ENCODE measurements around the gene PPP1CA. TPM values are rescaled to one million over a fixed set of nuclear protein-coding genes. Genes with fewer than 3 reads are reported as not detected.

PPP1CA gene
- total and polyA plus RNA-seq, 5 donors = 73.1 to 93.4 (median 79.4) TPM

DNA sequence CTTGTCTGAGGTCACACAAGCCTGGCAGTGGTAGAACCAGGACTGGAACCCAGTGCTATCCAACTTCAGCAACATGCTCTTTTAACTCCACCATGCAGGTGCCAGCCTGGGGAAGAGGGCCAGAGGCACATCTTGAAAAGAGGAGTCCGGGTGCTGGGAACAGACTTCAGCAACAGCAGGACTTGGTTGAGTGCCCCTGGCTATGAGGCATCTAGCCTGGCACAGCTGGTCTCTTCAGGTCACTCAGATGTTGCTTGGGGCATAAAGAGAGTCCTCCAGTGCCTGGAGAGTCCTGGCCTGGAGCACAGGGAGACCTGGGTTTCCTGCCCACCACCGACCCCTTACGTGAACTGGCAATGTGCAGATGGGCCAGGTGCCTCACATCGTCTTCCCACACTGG is 23.1 kb downstream of the PPP1CA start:
- H3K27ac ChIP-seq (ENCODE audit: low read length) = no peak overlapping the region
- ATAC-seq = no peak
- H3K4me1 ChIP-seq (ENCODE audit: control insufficient read depth, insufficient read depth, low read length) = no peaks in the 10 kb centered on the region
- no peaks in the 10 kb centered on the region for H3K27me3 ChIP-seq (ENCODE audit: control insufficient read depth, insufficient read depth)
- no peak overlapping the region for H3K4me3 ChIP-seq (ENCODE audit: low read length)
- intact Hi-C loops (cut with DNase I) = no loop called here
- no peak for DNase-seq
- 94% methylated on average over 4 of the region's 4 CpGs for WGBS
- no peaks in the 10 kb centered on the region for H3K9me3 ChIP-seq (ENCODE audit: control insufficient read depth, low read length)

DNA sequence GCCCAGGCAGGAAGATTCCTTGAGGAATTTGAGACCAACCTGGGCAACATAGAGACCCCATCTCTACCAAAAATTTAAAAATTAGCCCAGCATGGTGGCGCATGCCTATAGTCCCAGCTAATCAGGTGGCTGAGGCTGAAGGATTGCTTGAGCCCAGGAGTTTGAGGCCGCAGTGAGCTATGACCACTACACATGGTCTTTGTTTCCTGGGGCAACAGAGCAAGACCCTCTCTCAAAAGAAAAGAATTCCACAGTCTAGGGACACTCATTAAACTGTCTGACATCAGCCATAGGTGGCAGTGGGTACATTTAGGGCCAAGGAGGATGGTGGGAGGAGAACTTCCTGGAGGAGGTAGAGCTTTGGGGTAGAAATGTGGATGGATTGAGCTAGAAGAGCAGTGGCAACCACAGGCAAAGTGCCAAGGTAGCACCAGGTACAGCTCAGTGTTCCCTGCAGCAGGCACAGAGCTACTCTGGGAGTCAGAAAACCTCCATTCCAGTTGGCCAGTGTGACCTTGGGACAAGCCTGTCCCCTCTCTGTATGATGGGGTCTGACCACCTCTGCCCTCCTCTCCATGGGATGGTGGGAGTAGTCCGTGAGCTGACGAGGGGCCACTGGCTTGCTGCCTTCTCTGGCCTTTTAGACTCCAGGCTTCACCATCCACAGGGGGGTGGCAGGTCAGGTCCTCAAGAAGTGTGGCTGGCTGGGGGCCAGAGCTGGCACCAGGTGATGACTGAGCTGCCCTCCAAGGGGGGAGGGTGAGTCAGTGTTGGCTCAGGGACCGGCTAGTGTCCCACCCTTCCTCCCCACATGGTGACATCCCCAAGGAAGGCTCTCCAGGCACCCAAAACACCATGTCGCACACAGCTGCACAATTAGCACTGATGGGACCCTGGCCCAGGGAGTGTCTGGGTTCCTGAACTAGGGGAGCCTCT is 24.5 kb downstream of the PPP1CA start:
- ATAC-seq (no peak), DNase-seq (no peak)
- peaks cover under 1% of the 10 kb centered on the region for H3K4me1 ChIP-seq (ENCODE audit: control insufficient read depth, insufficient read depth, low read length)
- 74% methylated on average over 6 of the region's 6 CpGs for WGBS
- intact Hi-C loops (cut with DNase I) = no loop called here
- no peaks in the 10 kb centered on the region for H3K27me3 ChIP-seq (ENCODE audit: control insufficient read depth, insufficient read depth)
- H3K9me3 ChIP-seq (ENCODE audit: control insufficient read depth, low read length) = no peaks in the 10 kb centered on the region
- no peak overlapping the region for H3K27ac ChIP-seq (ENCODE audit: low read length)
- H3K4me3 ChIP-seq (ENCODE audit: low read length) = no peak overlapping the region

GRCh38 chr11:67376063-67376820 is 25.4 kb downstream of the PPP1CA start:
- ATAC-seq (no peak), DNase-seq (no peak)
- Histone ChIP-seq H3K4me1 (ENCODE audit: control insufficient read depth, insufficient read depth, low read length) (peaks cover 10% of the 10 kb centered on the region), H3K4me3 (ENCODE audit: low read length) (no peak overlapping the region), H3K27me3 (ENCODE audit: control insufficient read depth, insufficient read depth) (no peaks in the 10 kb centered on the region), H3K9me3 (ENCODE audit: control insufficient read depth, low read length) (no peaks in the 10 kb centered on the region), H3K27ac (ENCODE audit: low read length) (no peak overlapping the region)
- intact Hi-C loops (cut with DNase I) = no loop called here
- 71% methylated on average over 7 of the region's 7 CpGs for WGBS

GRCh38 chr11:67375320-67376055 is 26.2 kb downstream of the PPP1CA start:
- H3K4me3 ChIP-seq (ENCODE audit: low read length) = no peak overlapping the region
- intact Hi-C loops (cut with DNase I) = no loop called here
- no peak for DNase-seq
- H3K4me1 ChIP-seq (ENCODE audit: control insufficient read depth, insufficient read depth, low read length) = peaks cover 10% of the 10 kb centered on the region
- ATAC-seq = no peak
- H3K27me3 ChIP-seq (ENCODE audit: control insufficient read depth, insufficient read depth) = no peaks in the 10 kb centered on the region
- 50% methylated on average over 15 of the region's 15 CpGs for WGBS
- no peaks in the 10 kb centered on the region for H3K9me3 ChIP-seq (ENCODE audit: control insufficient read depth, low read length)
- no peak overlapping the region for H3K27ac ChIP-seq (ENCODE audit: low read length)

DNA sequence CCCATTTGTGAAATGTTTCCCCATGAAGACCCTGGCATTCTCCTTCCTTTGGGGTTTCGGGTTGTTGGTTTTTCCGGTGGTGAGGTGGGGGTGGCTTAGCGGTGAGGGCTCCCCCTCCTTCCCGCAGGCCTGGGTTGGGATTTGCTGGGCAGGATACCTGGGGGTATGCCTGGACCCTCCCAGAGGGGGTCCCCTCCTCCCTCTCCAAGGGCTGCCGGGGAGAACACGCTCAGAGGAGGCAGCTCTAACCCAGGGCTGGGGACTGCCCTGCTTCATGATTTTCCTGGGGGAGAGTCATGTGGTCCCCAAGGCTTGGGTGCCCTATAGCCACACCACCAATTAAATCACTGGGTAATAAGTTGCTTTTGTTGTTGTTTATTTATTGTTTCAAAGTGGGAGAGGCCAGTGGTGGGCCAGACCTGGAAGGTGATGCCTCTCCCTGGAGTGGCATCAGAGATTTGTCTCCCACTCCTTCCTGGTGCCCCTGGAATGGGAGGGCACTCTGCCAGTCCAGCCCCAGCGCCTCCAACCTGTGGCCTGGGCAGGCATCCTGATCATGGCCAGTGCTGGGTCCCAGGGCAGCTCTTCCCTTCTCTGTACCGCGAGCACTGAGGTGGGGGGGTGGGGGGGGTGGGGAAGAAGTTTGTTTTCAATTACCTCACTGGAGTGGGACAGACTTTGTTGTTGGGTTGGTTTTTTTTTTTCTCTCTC is 26.9 kb downstream of the PPP1CA start:
- DNase-seq (no peak), ATAC-seq (no peak)
- Histone ChIP-seq H3K27me3 (ENCODE audit: control insufficient read depth, insufficient read depth) (no peaks in the 10 kb centered on the region), H3K4me1 (ENCODE audit: control insufficient read depth, insufficient read depth, low read length) (peaks cover 10% of the 10 kb centered on the region), H3K4me3 (ENCODE audit: low read length) (no peak overlapping the region), H3K27ac (ENCODE audit: low read length) (no peak overlapping the region), H3K9me3 (ENCODE audit: control insufficient read depth, low read length) (no peaks in the 10 kb centered on the region)
- 39% methylated on average over 9 of the region's 9 CpGs for WGBS
- intact Hi-C loops (cut with DNase I) = no loop called here

DNA sequence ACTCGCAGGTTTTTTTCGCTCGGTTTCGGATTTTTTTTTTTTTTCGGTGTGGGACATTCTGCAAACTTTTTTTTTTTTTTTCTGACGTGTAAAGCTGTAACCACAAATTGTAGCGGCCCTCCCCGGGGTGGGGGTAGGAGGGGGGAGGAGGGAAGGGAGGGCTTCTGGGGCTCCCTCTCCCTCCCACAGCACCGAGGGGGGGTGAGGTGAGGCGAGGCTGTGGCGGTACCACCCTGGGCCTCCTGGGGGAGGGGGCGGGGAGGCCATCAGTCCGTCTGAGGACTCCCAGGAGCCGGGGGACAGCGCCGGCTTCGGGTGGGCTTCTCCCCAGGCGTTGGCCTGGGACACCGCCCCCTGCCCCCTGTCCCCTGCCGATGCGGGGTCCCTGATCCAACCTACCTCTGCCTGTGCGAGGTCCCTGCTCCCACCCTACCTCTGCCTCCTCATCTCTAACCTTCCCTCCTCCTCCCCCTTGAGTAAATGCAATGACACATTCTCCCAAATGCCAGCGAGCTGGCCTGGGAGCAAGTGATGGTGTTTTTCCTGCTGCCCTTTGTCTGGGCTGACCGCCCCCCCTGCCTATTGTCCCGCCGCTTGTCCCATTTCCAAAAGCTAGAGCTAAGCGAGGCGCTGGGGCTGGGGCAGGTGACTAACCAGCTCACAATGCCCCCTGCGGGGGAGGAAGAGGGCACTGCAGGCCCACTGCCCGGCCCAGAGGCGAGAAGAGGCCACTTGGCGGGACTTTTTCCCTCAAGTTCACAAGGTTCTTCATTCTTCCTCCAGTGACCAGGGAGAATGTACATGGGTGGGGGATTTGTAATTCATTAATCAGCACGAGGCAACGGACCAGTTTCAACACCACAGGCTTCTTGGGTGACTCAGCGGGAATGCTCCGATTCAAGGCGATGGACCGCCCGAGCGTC is 27.7 kb downstream of the PPP1CA start:
- peaks cover 10% of the 10 kb centered on the region for H3K4me1 ChIP-seq (ENCODE audit: control insufficient read depth, insufficient read depth, low read length)
- DNase-seq = peak; percentile 86 to 90 (median 87)
- H3K4me3 ChIP-seq (ENCODE audit: low read length) = peak overlapping the region; percentile 94
- peak; percentile 52 to 74 for ATAC-seq
- intact Hi-C loops (cut with DNase I) = no loop called here
- no peaks in the 10 kb centered on the region for H3K27me3 ChIP-seq (ENCODE audit: control insufficient read depth, insufficient read depth)
- H3K9me3 ChIP-seq (ENCODE audit: control insufficient read depth, low read length) = no peaks in the 10 kb centered on the region
- H3K27ac ChIP-seq (ENCODE audit: low read length) = peak overlapping the region; percentile 87
- 8% methylated on average over 40 of the region's 40 CpGs for whole genome bisulfite sequencing

- WGBS = under 1% methylated on average over 65 of the region's 76 CpGs
- Histone ChIP-seq H3K9me3 (ENCODE audit: control insufficient read depth, low read length) (no peaks in the 10 kb centered on the region), H3K27ac (ENCODE audit: low read length) (peak within 1 kb of the TSS; percentile 87), H3K4me3 (ENCODE audit: low read length) (peak within 1 kb of the TSS; percentile 94), H3K27me3 (ENCODE audit: control insufficient read depth, insufficient read depth) (no peaks in the 10 kb centered on the region), H3K4me1 (ENCODE audit: control insufficient read depth, insufficient read depth, low read length) (peaks cover 11% of the 10 kb centered on the region)
- peak; percentile 67 to 75 for ATAC-seq
- DNase-seq = peak; percentile 82 to 92 (median 89)
- intact Hi-C loops (cut with DNase I) = no loop called here
Measured at GRCh38 chr11:67372993-67373647, 28.5 kb downstream of the PPP1CA start, which contains the start of gene CLCF1. Gene CLCF1, minus strand, starts transcription at chr11:67373598. Its CDS starts 59 bp downstream, at chr11:67373539.

DNA sequence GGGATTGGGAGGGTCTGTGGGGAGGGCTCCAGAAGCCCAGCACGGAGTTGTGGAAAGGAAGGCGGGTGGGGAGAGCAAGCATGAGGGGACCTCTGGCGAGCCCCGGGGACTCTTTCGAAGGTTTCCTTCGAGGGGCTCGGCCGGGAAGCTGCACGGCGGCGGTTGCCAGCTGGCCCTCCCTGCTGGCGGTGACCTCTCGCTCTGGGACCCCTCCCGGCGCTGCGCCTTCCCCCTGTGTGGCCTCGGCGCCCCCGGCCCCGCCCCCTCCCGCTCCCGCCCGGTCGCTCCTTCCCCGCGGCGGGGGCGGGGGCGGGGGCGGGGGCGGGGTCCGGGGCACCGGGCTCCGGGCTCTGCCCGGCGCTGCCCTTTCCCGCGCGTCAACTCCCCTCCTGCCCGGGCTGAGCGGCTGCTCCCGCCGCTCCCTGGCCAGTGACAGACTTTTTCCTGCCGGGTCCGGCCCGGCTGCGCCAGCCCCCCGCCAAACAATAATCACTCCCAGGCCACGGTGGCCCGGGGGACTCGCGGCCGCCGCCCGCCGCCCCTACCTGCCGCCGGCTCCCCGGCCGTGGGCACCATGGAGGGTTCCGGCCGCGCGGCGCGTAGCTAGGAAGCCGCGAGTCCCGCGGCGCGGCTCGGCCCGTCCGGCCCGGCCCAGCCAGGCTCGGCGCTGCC is 29.2 kb downstream of the PPP1CA start:
- DNase-seq (peak; percentile 66 to 86 (median 79)), ATAC-seq (peak; percentile 2 to 8)
- Histone ChIP-seq H3K4me1 (ENCODE audit: control insufficient read depth, insufficient read depth, low read length) (peaks cover 16% of the 10 kb centered on the region), H3K27me3 (ENCODE audit: control insufficient read depth, insufficient read depth) (no peaks in the 10 kb centered on the region), H3K9me3 (ENCODE audit: control insufficient read depth, low read length) (no peaks in the 10 kb centered on the region), H3K27ac (ENCODE audit: low read length) (peak overlapping the region; percentile 73), H3K4me3 (ENCODE audit: low read length) (peak overlapping the region; percentile 94)
- intact Hi-C loops (cut with DNase I) = no loop called here
- 1% methylated on average over 74 of the region's 78 CpGs for WGBS

- DNase-seq (no peak), ATAC-seq (no peak)
- no peaks in the 10 kb centered on the region for H3K9me3 ChIP-seq (ENCODE audit: control insufficient read depth, low read length)
- intact Hi-C loops (cut with DNase I) = no loop called here
- peak overlapping the region; percentile 94 for H3K4me3 ChIP-seq (ENCODE audit: low read length)
- peak overlapping the region; percentile 9 for H3K27ac ChIP-seq (ENCODE audit: low read length)
- no peaks in the 10 kb centered on the region for H3K27me3 ChIP-seq (ENCODE audit: control insufficient read depth, insufficient read depth)
- 11% methylated on average over 16 of the region's 16 CpGs for WGBS
- peaks cover 21% of the 10 kb centered on the region for H3K4me1 ChIP-seq (ENCODE audit: control insufficient read depth, insufficient read depth, low read length)
Measured at GRCh38 chr11:67371911-67372320, 29.7 kb downstream of the PPP1CA start.

Data from right cardiac atrium (tissue), 5 donors.